SK-N-SH (cell line): Measurements from ENCODE around the gene PLRG1. TPM values are rescaled to one million over a fixed set of nuclear protein-coding genes. Genes with fewer than 3 reads are reported as not detected.

Experiments
- CTCF ChIA-PET: fragments of 300-600, 350-600 bp; formaldehyde crosslinking; extraction: SDS; loops from one replicate; lab custom pipeline; 2021; lab: Yijun Ruan, JAX
- POLR2A ChIA-PET: fragments of 350-600 bp; sonication (Branson Sonifier 250); formaldehyde crosslinking; extraction: SDS; loops from one replicate; lab custom pipeline; 2020; ENCODE audit warnings: antibody characterized with exemption, inconsistent platforms; lab: Yijun Ruan, JAX
- DNase-seq: peaks from one replicate; pipeline ENCODE4 v3.0.0; 2012
- H2AFZ ChIP-seq: fragments of 200-600 bp; sonication (generic); 2 replicates; pipeline ENCODE4 v1.8.1; 2016; ENCODE audit warnings: antibody characterized with exemption, mild to moderate bottlenecking, low read depth
- H3F3A ChIP-seq: fragments of 200-600 bp; sonication (generic); replicated peaks from 2 replicates; pipeline ENCODE3; 2016; ENCODE audit warnings: antibody characterized with exemption, mild to moderate bottlenecking; ENCODE audit not compliant: insufficient read depth
- H3K27ac ChIP-seq, 2 experiments: fragments of 200-500 bp in 1 of 2; fragments of 200-600 bp in 1 of 2; sonication (Bioruptor generic) in 1 of 2; sonication (generic), shearing (Covaris generic) in 1 of 2; 2 replicates each; pipeline versions ENCODE4 v1.5.1 to v1.6.1; 2014 to 2016; ENCODE audit warnings: low read depth in 2 of 2, inconsistent platforms in 1 of 2, low read length in 1 of 2, mild to moderate bottlenecking in 1 of 2, mixed read lengths in 1 of 2
- H3K27me3 ChIP-seq: fragments of 200-600 bp; sonication (generic), shearing (Covaris generic); 2 replicates; pipeline ENCODE4 v1.6.1; 2016; ENCODE audit warnings: mixed run types; ENCODE audit not compliant: insufficient read depth
- H3K36me3 ChIP-seq, 2 experiments: fragments of 200-500 bp in 1 of 2; fragments of 200-600 bp in 1 of 2; sonication (Bioruptor generic) in 1 of 2; sonication (generic) in 1 of 2; replicated peaks in 1 of 2; 2 replicates each; pipeline versions ENCODE3 to v1.5.1; 2014 to 2016; ENCODE audit warnings: low read length in 1 of 2, mild to moderate bottlenecking in 1 of 2; ENCODE audit not compliant: insufficient read depth in 2 of 2, control insufficient read depth in 1 of 2
- H3K4me1 ChIP-seq, 2 experiments: fragments of 200-500 bp in 1 of 2; fragments of 200-600 bp in 1 of 2; sonication (Bioruptor generic) in 1 of 2; sonication (generic), shearing (Covaris generic) in 1 of 2; 2 replicates each; pipeline versions ENCODE4 v1.5.1 to v1.6.1; 2014 to 2016; ENCODE audit warnings: low read depth in 1 of 2, low read length in 1 of 2, mixed run types in 1 of 2; ENCODE audit not compliant: insufficient read depth in 2 of 2, control insufficient read depth in 1 of 2
- H3K4me2 ChIP-seq: fragments of 200-600 bp; sonication (generic), shearing (Covaris generic); 2 replicates; pipeline ENCODE4 v1.6.1; 2017; ENCODE audit warnings: mixed run types
- H3K4me3 ChIP-seq, 2 experiments: fragments of 200-500 bp in 1 of 2; fragments of 200-600 bp in 1 of 2; sonication (Bioruptor generic) in 1 of 2; sonication (generic), shearing (Covaris generic) in 1 of 2; 2 replicates each; pipeline versions ENCODE4 v1.5.1 to v1.8.1; 2014 to 2016; ENCODE audit warnings: low read depth in 2 of 2, inconsistent platforms in 1 of 2, low read length in 1 of 2, mild to moderate bottlenecking in 1 of 2, mixed read lengths in 1 of 2, moderate library complexity in 1 of 2
- H3K79me2 ChIP-seq: fragments of 200-600 bp; sonication (generic); 2 replicates; pipeline ENCODE4 v1.8.1; 2017; ENCODE audit warnings: mild to moderate bottlenecking; ENCODE audit not compliant: insufficient read depth
- H3K9ac ChIP-seq: fragments of 200-600 bp; sonication (generic); 2 replicates; pipeline ENCODE4 v1.6.1; 2017; ENCODE audit warnings: mixed run types
- H3K9me2 ChIP-seq: fragments of 200-600 bp; sonication (generic); 2 replicates; pipeline ENCODE4 v1.6.1; 2017; ENCODE audit warnings: mixed run types
- H3K9me3 ChIP-seq: fragments of 200-600 bp; sonication (generic); 2 replicates; pipeline ENCODE4 v1.6.1; 2017; ENCODE audit warnings: mixed run types, mild to moderate bottlenecking, moderate library complexity
- H4K20me1 ChIP-seq: fragments of 200-600 bp; sonication (generic); 2 replicates; pipeline ENCODE4 v1.6.1; 2017; ENCODE audit warnings: mild to moderate bottlenecking, mixed run types; ENCODE audit not compliant: insufficient read depth
- EZH2phosphoT487 ChIP-seq: fragments of 200-600 bp; sonication (generic); IDR thresholded peaks from 2 replicates; pipeline ENCODE4 v1.6.1; 2017; ENCODE audit warnings: low read depth, mixed run types, mild to moderate bottlenecking, antibody characterized with exemption, moderate library complexity, borderline replicate concordance
- FOSL2 ChIP-seq: IDR thresholded peaks from 2 replicates; pipeline ENCODE4 v1.4.0; 2012; ENCODE audit warnings: low read depth, mild to moderate bottlenecking, moderate library complexity, borderline replicate concordance
- FOXM1 ChIP-seq: IDR thresholded peaks from 2 replicates; pipeline ENCODE4 v1.4.0; 2012; ENCODE audit warnings: low read depth, mild to moderate bottlenecking
- GABPA ChIP-seq: IDR thresholded peaks from 2 replicates; pipeline ENCODE4 v1.4.0; 2012; ENCODE audit warnings: low read depth, mild to moderate bottlenecking
- GATA2 ChIP-seq: sonication (generic); formaldehyde crosslinking; IDR thresholded peaks from 2 replicates; pipeline ENCODE4 v1.5.0; 2020; ENCODE audit warnings: mild to moderate bottlenecking, missing genetic modification reagents
- RAD21 ChIP-seq: IDR thresholded peaks from 2 replicates; pipeline ENCODE4 v1.6.1; 2012; ENCODE audit warnings: mild to moderate bottlenecking, low read length
- RCOR1 ChIP-seq: fragments of 150-350 bp; IDR thresholded peaks from 2 replicates; pipeline ENCODE4 v1.6.1; 2017; ENCODE audit warnings: antibody characterized with exemption, low read length
- REST ChIP-seq: IDR thresholded peaks from 2 replicates; pipeline ENCODE4 v1.6.1; 2012; ENCODE audit warnings: mild to moderate bottlenecking, low read depth, low read length, moderate library complexity
- RFX5 ChIP-seq: IDR thresholded peaks from 2 replicates; pipeline ENCODE4 v1.6.1; 2012; ENCODE audit warnings: mild to moderate bottlenecking, improper control_type of control experiment, low read length
- RXRA ChIP-seq: IDR thresholded peaks from 2 replicates; pipeline ENCODE4 v1.4.0; 2012; ENCODE audit warnings: low read depth, mild to moderate bottlenecking, borderline replicate concordance
- SMC3 ChIP-seq: IDR thresholded peaks from 2 replicates; pipeline ENCODE4 v1.6.1; 2012; ENCODE audit warnings: low read depth, low read length, improper control_type of control experiment
- TEAD4 ChIP-seq: IDR thresholded peaks from 2 replicates; pipeline ENCODE4 v1.4.0; 2012; ENCODE audit warnings: mild to moderate bottlenecking, borderline replicate concordance; ENCODE audit not compliant: insufficient read depth
- USF2 ChIP-seq: fragments of 150-350 bp; IDR thresholded peaks from 2 replicates; pipeline ENCODE4 v1.6.1; 2017; ENCODE audit warnings: antibody characterized with exemption, low read length, low read depth, borderline replicate concordance
- YY1 ChIP-seq: IDR thresholded peaks from 2 replicates; pipeline ENCODE4 v1.4.0; 2012; ENCODE audit warnings: low read depth, mild to moderate bottlenecking
- WGBS: methylation state at CpG from one replicate; pipeline ENCODE4 v1.1.6; 2017; ENCODE audit warnings: low lambda C conversion rate; 5-methylcytosine and 5-hydroxymethylcytosine counted together
- polyA plus RNA-seq, 3 experiments: library from polyadenylated mRNA; depleted of rRNA; stranded (reverse); fragments of >200 nt; gene quantifications; 2 replicates each; pipeline ENCODE4 v1.2.3, GENCODE V29; 2012
- TF ChIP-seq, protein P1 (sequence below): IDR thresholded peaks from 2 replicates; pipeline ENCODE4 v1.4.0; 2012; ENCODE audit warnings: low read depth, borderline replicate concordance
- TF ChIP-seq, protein P2 (sequence below): IDR thresholded peaks from 2 replicates; pipeline ENCODE4 v1.4.0; 2012; ENCODE audit warnings: low read depth, borderline replicate concordance
- TF ChIP-seq, protein P3 (sequence below): IDR thresholded peaks from 2 replicates; pipeline ENCODE4; 2012
- TF ChIP-seq, protein P4 (sequence below): fragments of 150-350 bp; IDR thresholded peaks from 2 replicates; pipeline ENCODE4 v1.6.1; 2016; ENCODE audit warnings: mild to moderate bottlenecking, low read depth, low read length

PLRG1 gene
- polyA plus RNA-seq, 1 of the 3 experiments (the other 2 are of a cell fraction): 64.8 TPM

GRCh38 chr4:154495867-154496266 lies 54.3 kb downstream of the PLRG1 start:
- Histone ChIP-seq H3K9me3 (no peaks in the 10 kb centered on the region), H2AFZ (no peak overlapping the region), H3K9ac (no peak overlapping the region), H3K27ac (no peak overlapping the region), H3K9me2 (no peaks in the 10 kb centered on the region), H3K27me3 (peaks cover 37% of the 10 kb centered on the region; the same call in 1 of the 2 replicates), H3F3A (no peaks in the 10 kb centered on the region), H3K36me3 (no peaks in the 10 kb centered on the region), H3K4me3 (no peak overlapping the region), H4K20me1 (no peaks in the 10 kb centered on the region), H3K79me2 (no peaks in the 10 kb centered on the region), H3K4me2 (no peak overlapping the region), H3K4me1 (no peaks in the 10 kb centered on the region)
- 4% methylated on average over 2 of the region's 2 CpGs for WGBS
- DNase-seq: no peak
- TF ChIP-seq RFX5: no peak
- TF ChIP-seq, protein P1, sequence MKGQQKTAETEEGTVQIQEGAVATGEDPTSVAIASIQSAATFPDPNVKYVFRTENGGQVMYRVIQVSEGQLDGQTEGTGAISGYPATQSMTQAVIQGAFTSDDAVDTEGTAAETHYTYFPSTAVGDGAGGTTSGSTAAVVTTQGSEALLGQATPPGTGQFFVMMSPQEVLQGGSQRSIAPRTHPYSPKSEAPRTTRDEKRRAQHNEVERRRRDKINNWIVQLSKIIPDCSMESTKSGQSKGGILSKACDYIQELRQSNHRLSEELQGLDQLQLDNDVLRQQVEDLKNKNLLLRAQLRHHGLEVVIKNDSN: no peak
- POLR2A ChIA-PET: no interaction called here
- CTCF ChIA-PET: interaction anchor here (0.7 kb wide), 1 partner anchor 123 kb away, joined by 3 read pairs; no protein-coding TSS in a partner anchor

DNA sequence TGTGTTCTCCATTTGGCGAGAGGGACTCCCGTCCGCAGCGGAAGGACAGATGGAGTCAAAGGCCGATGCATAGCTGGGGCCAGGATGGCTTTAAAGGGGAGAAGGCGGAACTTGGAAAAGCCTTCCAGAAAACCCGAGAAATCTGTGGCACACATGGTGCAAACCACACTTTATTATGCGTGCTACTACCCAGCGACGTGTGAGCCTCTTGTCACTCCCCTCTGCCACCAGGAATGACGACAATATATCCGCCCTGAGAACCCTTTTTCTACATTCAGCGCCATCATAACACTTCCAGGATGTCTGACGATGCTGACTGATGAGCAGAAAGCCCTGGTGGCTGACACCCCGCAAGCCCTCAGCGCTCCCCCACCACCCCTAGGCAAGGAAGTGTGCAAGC lies 57.9 kb downstream of the PLRG1 start:
- Histone ChIP-seq H3K36me3 (no peaks in the 10 kb centered on the region), H3K4me3 (no peak overlapping the region), H3K4me1 (no peaks in the 10 kb centered on the region), H3F3A (no peaks in the 10 kb centered on the region), H3K9ac (no peak overlapping the region), H3K79me2 (no peaks in the 10 kb centered on the region), H3K9me3 (no peaks in the 10 kb centered on the region), H4K20me1 (no peaks in the 10 kb centered on the region), H3K9me2 (no peaks in the 10 kb centered on the region), H2AFZ (no peak overlapping the region), H3K27ac (no peak overlapping the region), H3K4me2 (no peak overlapping the region), H3K27me3 (peaks cover 30% of the 10 kb centered on the region; the same call in 1 of the 2 replicates)
- ChIA-PET CTCF (interaction anchor here (1.2 to 2.0 kb wide), 2 partner anchors 14 to 60 kb away, joined by 3 to 7 read pairs; no protein-coding TSS in a partner anchor), POLR2A (no interaction called here)
- peak; percentile 8 for DNase-seq
- WGBS: 7% methylated on average over 16 of the region's 16 CpGs
- no peak for TF ChIP-seq EZH2phosphoT487
- TF ChIP-seq SMC3: no peak
- no peak for TF ChIP-seq RFX5
- TF ChIP-seq REST: no peak
- no peak for TF ChIP-seq GATA2
- TF ChIP-seq, protein P2, sequence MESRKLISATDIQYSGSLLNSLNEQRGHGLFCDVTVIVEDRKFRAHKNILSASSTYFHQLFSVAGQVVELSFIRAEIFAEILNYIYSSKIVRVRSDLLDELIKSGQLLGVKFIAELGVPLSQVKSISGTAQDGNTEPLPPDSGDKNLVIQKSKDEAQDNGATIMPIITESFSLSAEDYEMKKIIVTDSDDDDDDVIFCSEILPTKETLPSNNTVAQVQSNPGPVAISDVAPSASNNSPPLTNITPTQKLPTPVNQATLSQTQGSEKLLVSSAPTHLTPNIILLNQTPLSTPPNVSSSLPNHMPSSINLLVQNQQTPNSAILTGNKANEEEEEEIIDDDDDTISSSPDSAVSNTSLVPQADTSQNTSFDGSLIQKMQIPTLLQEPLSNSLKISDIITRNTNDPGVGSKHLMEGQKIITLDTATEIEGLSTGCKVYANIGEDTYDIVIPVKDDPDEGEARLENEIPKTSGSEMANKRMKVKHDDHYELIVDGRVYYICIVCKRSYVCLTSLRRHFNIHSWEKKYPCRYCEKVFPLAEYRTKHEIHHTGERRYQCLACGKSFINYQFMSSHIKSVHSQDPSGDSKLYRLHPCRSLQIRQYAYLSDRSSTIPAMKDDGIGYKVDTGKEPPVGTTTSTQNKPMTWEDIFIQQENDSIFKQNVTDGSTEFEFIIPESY: no peak
- no peak for TF ChIP-seq USF2
- TF ChIP-seq, protein P3, sequence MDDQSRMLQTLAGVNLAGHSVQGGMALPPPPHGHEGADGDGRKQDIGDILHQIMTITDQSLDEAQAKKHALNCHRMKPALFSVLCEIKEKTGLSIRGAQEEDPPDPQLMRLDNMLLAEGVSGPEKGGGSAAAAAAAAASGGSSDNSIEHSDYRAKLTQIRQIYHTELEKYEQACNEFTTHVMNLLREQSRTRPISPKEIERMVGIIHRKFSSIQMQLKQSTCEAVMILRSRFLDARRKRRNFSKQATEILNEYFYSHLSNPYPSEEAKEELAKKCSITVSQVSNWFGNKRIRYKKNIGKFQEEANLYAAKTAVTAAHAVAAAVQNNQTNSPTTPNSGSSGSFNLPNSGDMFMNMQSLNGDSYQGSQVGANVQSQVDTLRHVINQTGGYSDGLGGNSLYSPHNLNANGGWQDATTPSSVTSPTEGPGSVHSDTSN: no peak
- TF ChIP-seq TEAD4: no peak
- TF ChIP-seq FOXM1: no peak
- TF ChIP-seq, protein P4, sequence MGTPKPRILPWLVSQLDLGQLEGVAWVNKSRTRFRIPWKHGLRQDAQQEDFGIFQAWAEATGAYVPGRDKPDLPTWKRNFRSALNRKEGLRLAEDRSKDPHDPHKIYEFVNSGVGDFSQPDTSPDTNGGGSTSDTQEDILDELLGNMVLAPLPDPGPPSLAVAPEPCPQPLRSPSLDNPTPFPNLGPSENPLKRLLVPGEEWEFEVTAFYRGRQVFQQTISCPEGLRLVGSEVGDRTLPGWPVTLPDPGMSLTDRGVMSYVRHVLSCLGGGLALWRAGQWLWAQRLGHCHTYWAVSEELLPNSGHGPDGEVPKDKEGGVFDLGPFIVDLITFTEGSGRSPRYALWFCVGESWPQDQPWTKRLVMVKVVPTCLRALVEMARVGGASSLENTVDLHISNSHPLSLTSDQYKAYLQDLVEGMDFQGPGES: no peak
- no peak for TF ChIP-seq YY1
- TF ChIP-seq RAD21: no peak
- no peak for TF ChIP-seq FOSL2
- no peak for TF ChIP-seq GABPA
- TF ChIP-seq RXRA: no peak
- TF ChIP-seq RCOR1: no peak
